ENCODE data around the gene CAPN5. TPM values are rescaled to one million over a fixed set of nuclear protein-coding genes. Genes with fewer than 3 reads are reported as not detected.

CAPN5 gene
- total and polyA plus RNA-seq, 7 donors, result 0.59 to 1.8 (median 0.88) TPM

DNA sequence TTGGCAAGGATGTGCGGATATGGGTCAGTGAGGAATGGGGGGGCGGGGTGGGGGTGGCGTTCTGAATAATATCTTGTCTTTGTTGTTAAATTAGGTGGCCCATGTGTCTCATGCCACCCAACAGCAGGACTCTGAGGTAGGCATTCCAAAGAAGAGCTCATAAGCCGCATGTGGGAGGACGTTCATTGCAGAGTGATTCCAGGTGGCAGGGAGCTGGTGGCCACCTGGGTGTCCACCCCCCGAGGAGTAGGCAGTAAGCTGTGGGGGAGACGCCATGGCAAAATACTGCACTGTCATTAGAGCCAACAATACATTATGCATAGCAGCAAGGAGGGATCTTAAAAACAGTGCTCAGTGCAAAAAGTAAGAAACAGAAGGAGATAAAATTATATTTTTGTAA lies 14.3 kb upstream of the CAPN5 start:
- H3K27me3 ChIP-seq (ENCODE audit: insufficient read depth in 3 of 3, low read length in 2 of 3), result no peaks in the 10 kb centered on the region
- peaks cover 4% of the 10 kb centered on the region for H3K9me3 ChIP-seq
- WGBS, 3 donors, result 64 to 72% (median 70%) methylated on average over 7 of the region's 7 CpGs
- TF ChIP-seq, protein P1, sequence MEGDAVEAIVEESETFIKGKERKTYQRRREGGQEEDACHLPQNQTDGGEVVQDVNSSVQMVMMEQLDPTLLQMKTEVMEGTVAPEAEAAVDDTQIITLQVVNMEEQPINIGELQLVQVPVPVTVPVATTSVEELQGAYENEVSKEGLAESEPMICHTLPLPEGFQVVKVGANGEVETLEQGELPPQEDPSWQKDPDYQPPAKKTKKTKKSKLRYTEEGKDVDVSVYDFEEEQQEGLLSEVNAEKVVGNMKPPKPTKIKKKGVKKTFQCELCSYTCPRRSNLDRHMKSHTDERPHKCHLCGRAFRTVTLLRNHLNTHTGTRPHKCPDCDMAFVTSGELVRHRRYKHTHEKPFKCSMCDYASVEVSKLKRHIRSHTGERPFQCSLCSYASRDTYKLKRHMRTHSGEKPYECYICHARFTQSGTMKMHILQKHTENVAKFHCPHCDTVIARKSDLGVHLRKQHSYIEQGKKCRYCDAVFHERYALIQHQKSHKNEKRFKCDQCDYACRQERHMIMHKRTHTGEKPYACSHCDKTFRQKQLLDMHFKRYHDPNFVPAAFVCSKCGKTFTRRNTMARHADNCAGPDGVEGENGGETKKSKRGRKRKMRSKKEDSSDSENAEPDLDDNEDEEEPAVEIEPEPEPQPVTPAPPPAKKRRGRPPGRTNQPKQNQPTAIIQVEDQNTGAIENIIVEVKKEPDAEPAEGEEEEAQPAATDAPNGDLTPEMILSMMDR (IDR thresholded peaks at IDR 0.05), result no peak
- no peak overlapping the region for H3K27ac ChIP-seq
- no peak for DNase-seq
- ATAC-seq, result no peak
- intact Hi-C loops (cut with DNase I), result no loop called here
- no peak overlapping the region for H3K4me3 ChIP-seq
- H3K4me1 ChIP-seq, result no peaks in the 10 kb centered on the region
- no peaks in the 10 kb centered on the region for H3K36me3 ChIP-seq (ENCODE audit: insufficient read depth in 1 of 2, low read depth in 1 of 2)

DNA sequence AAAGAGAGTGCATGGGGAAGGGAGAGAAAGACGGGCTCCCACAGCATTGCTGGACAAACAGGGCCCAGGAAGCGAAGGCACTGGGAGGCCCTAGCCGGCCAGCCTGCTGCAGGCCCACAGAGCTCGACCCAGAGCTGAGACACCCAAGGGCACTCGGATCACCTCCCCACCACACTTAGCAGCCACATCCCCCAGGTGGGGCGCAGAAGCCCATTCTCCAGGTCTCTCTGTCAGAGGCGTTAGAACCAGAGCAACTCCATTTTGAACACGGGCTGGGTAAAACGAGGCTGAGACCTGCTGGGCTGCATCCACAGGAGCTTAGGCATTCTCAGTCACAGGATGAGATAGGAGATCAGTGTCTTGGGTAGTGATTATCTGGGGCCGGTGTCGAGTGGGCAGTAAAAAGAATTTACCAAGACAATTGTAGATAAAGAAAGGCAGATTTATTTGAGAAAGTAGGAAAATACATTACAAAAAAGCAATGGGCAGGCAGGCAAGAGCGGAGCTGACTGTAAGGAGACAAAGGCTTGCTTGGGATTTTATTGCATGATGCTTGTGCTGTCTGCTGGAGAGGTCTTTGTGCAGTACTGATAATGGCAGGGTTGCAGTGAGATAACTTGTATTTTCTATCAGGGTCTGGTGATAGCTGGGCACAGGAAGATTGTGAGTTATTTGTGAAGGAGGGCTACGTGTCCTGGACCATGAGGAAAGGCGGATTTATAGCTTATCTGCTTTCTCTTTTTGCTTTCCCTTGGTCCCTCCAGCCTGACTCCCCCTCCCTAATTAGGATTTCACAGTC lies 13.4 kb upstream of the CAPN5 start:
- Histone ChIP-seq H3K27ac (no peak overlapping the region), H3K36me3 (ENCODE audit: insufficient read depth in 1 of 2, low read depth in 1 of 2) (no peaks in the 10 kb centered on the region), H3K27me3 (ENCODE audit: insufficient read depth in 3 of 3, low read length in 2 of 3) (no peaks in the 10 kb centered on the region), H3K9me3 (peaks cover 6% of the 10 kb centered on the region), H3K4me3 (no peak overlapping the region), H3K4me1 (no peaks in the 10 kb centered on the region)
- ATAC-seq (no peak), DNase-seq (no peak)
- intact Hi-C loops (cut with DNase I), result no loop called here
- TF ChIP-seq, protein P1 (IDR thresholded peaks at IDR 0.05), result no peak
- 84 to 91% (median 90%) methylated on average over 14 of the region's 14 CpGs for WGBS, 3 donors

DNA sequence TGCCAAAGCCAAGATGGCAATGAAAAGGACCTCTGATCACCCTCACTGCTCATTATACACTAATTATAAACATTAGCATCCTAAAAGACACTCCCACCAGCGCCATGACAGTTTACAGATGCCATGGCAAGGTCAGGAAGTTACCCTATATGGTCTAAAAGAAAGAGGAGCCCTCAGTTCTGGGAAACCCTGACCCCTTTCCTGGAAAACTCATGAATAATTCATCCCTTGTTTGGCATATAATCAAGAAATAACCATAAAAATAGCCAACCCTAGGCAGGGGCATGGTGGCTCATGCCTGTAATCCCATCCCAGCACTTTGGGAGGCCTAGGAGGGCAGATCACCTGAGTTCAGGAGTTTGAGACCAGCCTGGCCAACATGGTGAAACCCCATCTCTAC lies 12.7 kb upstream of the CAPN5 start:
- no peak for DNase-seq
- no peak for ATAC-seq
- WGBS, 3 donors, result 57 to 75% (median 69%) methylated on average over 1 of the region's 1 CpG
- peaks cover 6% of the 10 kb centered on the region for H3K9me3 ChIP-seq
- no peaks in the 10 kb centered on the region for H3K27me3 ChIP-seq (ENCODE audit: insufficient read depth in 3 of 3, low read length in 2 of 3)
- H3K4me3 ChIP-seq, result no peak overlapping the region
- TF ChIP-seq, protein P1 (IDR thresholded peaks at IDR 0.05), result no peak
- no peaks in the 10 kb centered on the region for H3K36me3 ChIP-seq (ENCODE audit: insufficient read depth in 1 of 2, low read depth in 1 of 2)
- no peaks in the 10 kb centered on the region for H3K4me1 ChIP-seq
- H3K27ac ChIP-seq, result no peak overlapping the region
- intact Hi-C loops (cut with DNase I), result no loop called here

DNA sequence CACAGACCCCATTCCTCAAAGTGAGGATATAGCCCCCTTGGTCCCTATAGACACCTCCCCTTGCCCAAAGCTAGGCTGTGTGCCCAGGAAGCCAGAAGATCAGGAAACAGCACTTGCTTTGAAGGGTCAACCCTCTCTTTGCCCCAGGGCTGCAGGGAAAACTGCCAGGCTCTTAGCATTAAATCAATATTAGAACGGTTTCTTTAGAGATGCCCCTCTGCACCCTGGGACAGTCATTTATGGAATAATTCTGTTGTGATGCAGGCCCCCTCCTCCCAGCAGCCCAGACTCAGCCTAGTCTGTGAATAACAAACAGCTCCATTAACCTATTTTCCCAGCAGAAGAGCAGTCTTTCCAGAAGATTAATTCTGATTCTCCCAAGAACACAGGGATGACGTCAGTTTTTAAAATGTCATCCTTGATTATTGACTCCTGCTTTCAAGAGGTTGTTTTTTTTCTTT lies 11.6 kb upstream of the CAPN5 start:
- no peak for ATAC-seq
- WGBS, 3 donors, result 50 to 61% (median 59%) methylated on average over 2 of the region's 2 CpGs
- H3K27ac ChIP-seq, result no peak overlapping the region
- no peaks in the 10 kb centered on the region for H3K4me1 ChIP-seq
- intact Hi-C loops (cut with DNase I), result no loop called here
- no peaks in the 10 kb centered on the region for H3K36me3 ChIP-seq (ENCODE audit: insufficient read depth in 1 of 2, low read depth in 1 of 2)
- H3K4me3 ChIP-seq, result no peak overlapping the region
- DNase-seq, result no peak
- TF ChIP-seq, protein P1 (IDR thresholded peaks at IDR 0.05), result no peak
- peaks cover 0 to 4% (median 0%) of the 10 kb centered on the region in 3 donors for H3K27me3 ChIP-seq (ENCODE audit: insufficient read depth in 3 of 3, low read length in 2 of 3)
- peaks cover 6% of the 10 kb centered on the region for H3K9me3 ChIP-seq
